Activated naive CD8-positive, alpha-beta T cell treated with anti-CD3 and anti-CD28 coated beads, Interleukin-2, amount 10 ng/mL, durations not matched to agents 7 days and 5 days (primary cell): Measurements from ENCODE around the gene FAM222B. TPM values are rescaled to one million over a fixed set of nuclear protein-coding genes. Genes with fewer than 3 reads are reported as not detected.
"Not testable (repeated sequence)": the region's sequence is repeated elsewhere in the genome, so short reads cannot be mapped to it uniquely, and the experiment has no call there.

Source experiments
- ATAC-seq: fragments of 150-1000 bp; cut with Tn5 transposase; one replicate; pipeline ENCODE4 v1.10.0; 2021; ENCODE audit warnings: low read depth, moderate library complexity
- POLR2A ChIA-PET: fragments of 350-600 bp; sonication (Branson Sonifier 250); formaldehyde crosslinking; loops from one replicate; lab custom pipeline; 2021; ENCODE audit warnings: antibody characterized with exemption; lab: Charles Lee
- DNase-seq: peaks from one replicate; pipeline ENCODE4 v3.0.0; 2021
- H3K27ac Mint-ChIP-seq: one replicate; pipeline ENCODE4 v1.8.0; 2022; ENCODE audit warnings: mild to moderate bottlenecking, mixed read lengths
- H3K27me3 Mint-ChIP-seq: one replicate; pipeline ENCODE4 v1.8.0; 2022; ENCODE audit warnings: mild to moderate bottlenecking, moderate library complexity, mixed read lengths
- H3K36me3 Mint-ChIP-seq: one replicate; pipeline ENCODE4 v1.8.0; 2021; ENCODE audit warnings: mild to moderate bottlenecking, mixed read lengths
- H3K4me1 Mint-ChIP-seq: one replicate; pipeline ENCODE4 v1.8.0; 2021; ENCODE audit warnings: mixed read lengths
- H3K4me3 Mint-ChIP-seq: one replicate; pipeline ENCODE4 v1.8.0; 2022; ENCODE audit warnings: mild to moderate bottlenecking, moderate library complexity, mixed read lengths
- H3K9me3 Mint-ChIP-seq: one replicate; pipeline ENCODE4 v1.8.0; 2021; ENCODE audit warnings: mixed read lengths
- total RNA-seq, 2 experiments: library from RNA; stranded (reverse); gene quantifications; one replicate each; pipeline ENCODE4 v1.2.3, GENCODE V29; 2021

Gene FAM222B
- total RNA-seq, 2 experiments from 2014 or later: 17.0 to 21.2 TPM

DNA sequence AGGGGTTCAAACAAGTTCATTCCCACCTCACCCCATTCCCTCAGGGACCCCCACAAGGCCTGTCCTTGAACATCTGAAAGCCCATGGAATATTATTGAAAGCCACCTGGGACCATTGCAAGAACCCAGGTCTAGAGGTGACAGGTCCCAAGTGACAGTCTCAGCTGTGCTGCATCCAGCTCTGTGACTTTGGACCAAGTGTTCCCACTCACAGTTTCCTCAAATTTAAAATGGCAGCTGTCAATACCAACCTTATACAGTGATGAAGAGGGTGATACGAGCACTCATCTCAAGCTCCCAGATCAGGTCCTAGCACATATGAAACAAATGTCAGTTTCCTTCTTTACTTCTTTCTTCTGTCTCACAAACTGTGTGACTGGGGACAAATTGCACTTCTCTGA lies 21.4 kb upstream of the FAM222B start:
- DNase-seq: no peak
- H3K4me1 Mint-ChIP-seq: peaks cover 3% of the 10 kb centered on the region
- POLR2A ChIA-PET: no interaction called here
- H3K27ac Mint-ChIP-seq: no peak overlapping the region
- H3K9me3 Mint-ChIP-seq: no peaks in the 10 kb centered on the region
- H3K36me3 Mint-ChIP-seq: peaks cover 4% of the 10 kb centered on the region
- ATAC-seq: no peak
- H3K27me3 Mint-ChIP-seq: no peaks in the 10 kb centered on the region
- no peak overlapping the region for H3K4me3 Mint-ChIP-seq

DNA sequence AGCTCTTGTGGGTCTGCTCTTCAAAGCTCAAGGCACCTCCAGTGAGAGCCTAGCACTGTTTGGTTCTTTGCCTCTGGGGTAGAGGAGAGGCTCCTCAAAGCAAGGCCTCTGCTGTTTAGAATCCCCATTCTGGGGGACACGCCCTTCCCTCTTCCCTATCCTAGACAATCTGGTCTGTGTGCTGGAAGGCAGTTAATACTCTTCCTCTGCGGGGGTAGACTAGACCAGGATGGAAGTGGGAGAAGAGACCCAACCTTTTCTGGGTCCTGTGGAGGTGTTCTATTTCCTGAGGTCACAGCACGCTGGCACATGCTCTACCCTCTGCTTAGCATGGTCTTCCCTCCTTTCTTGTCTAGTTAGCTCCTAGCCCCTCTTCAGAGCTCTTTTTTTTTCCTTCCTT lies 20.0 kb upstream of the FAM222B start:
- POLR2A ChIA-PET: no interaction called here
- Mint-ChIP-seq H3K27me3 (no peaks in the 10 kb centered on the region), H3K4me3 (no peak overlapping the region), H3K4me1 (peaks cover 5% of the 10 kb centered on the region), H3K9me3 (no peaks in the 10 kb centered on the region), H3K36me3 (peaks cover 8% of the 10 kb centered on the region), H3K27ac (no peak overlapping the region)
- DNase-seq (no peak), ATAC-seq (no peak)

DNA sequence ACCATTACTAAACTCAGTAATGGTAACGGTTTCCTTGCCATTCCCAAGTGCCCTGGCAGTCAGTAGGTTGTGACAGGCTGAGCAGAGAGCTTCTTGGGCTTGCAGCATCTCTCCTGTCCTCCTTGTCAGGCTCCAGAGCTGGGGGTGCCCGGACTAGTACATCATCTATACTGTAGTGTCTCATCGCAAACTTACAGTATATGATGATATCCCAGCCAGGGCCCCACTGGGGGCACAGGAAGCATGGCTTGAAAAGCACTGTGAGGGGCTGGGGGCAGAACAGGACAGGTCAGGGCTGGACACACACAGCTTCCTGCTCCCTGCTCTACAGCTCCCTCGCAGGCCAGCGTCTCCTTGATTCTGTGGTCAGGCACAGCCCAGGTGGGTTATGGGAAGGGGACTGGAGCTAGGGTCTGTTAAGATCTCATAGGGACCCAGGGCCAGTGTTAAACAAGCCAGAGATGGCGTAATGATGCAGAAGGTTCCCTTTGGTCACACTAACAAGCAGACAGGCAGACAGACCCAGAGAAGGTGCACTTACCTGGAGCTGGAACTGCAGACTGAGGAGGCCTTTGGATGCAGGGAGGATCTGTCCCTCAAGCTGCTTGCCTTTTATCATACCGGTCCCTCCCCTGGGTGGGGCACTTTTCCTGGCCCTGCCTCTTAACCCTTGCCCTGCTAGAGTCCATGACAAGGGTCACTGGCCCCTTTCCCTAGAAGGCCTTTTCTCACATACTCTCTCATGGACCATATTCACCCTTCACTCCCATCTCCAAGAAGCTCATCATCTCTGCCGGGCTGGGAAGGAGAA lies 19.0 kb upstream of the FAM222B start:
- Mint-ChIP-seq H3K27ac (no peak overlapping the region), H3K27me3 (no peaks in the 10 kb centered on the region), H3K9me3 (no peaks in the 10 kb centered on the region), H3K36me3 (peaks cover 8% of the 10 kb centered on the region), H3K4me1 (peaks cover 5% of the 10 kb centered on the region), H3K4me3 (no peak overlapping the region)
- DNase-seq (no peak), ATAC-seq (no peak)
- POLR2A ChIA-PET: interaction anchor here (1.5 kb wide), 1 partner anchor 10 kb away, joined by 4 read pairs; no protein-coding TSS in a partner anchor

DNA sequence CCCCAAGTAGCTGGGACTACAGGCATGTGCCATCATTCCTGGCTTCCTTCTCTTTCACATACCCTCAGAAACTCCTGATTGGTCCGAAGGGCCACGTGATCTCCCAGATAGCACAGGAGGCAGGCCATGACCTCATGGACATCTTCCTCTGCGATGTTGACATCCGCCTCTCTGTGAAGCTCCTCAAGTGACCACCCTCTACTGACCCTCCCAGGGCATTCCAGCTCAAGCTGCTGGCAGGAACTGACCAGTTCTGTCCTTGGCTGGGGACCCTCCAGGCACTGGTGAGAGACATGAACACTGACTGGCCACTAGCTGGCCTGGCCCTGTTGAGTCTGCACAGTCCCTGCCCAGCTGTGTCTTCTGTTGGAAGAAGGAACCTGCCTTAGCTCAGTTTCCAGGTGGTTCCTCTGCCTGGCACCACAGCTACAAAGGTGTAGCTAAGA lies 17.8 kb upstream of the FAM222B start:
- Mint-ChIP-seq H3K4me3 (no peak overlapping the region), H3K4me1 (peaks cover 8% of the 10 kb centered on the region), H3K27me3 (no peaks in the 10 kb centered on the region), H3K9me3 (no peaks in the 10 kb centered on the region), H3K36me3 (peaks cover 11% of the 10 kb centered on the region), H3K27ac (no peak overlapping the region)
- ATAC-seq (no peak), DNase-seq (no peak)
- POLR2A ChIA-PET: interaction anchor here (1.5 kb wide), 1 partner anchor 11 kb away, joined by 4 read pairs; no protein-coding TSS in a partner anchor

DNA sequence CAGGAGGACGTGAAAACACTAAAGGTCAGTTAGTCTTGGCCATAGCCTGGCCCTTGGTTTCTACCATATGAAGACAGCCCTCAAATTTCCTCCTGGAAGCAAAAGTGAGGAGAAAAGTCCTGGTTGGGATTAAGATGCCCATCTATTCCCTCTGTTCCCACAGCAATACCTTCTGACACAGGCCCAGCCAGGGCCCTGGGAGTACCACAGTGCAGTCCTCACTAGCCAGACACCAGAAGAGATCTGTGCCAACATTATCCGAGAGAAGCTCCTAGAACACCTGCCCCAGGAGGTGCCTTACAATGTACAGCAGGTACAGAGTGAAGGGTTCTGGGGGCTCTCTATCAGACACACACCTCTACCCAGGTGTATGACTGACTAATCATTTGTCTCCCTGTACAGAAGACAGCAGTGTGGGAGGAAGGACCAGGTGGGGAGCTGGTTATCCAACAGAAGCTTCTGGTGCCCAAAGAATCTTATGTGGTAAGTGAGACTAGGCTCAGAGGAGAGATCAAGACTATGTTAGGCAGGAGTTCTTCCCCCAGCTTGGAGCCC lies 16.3 kb upstream of the FAM222B start:
- DNase-seq (no peak), ATAC-seq (no peak)
- H3K4me3 Mint-ChIP-seq: no peak overlapping the region
- no peak overlapping the region for H3K27ac Mint-ChIP-seq
- H3K27me3 Mint-ChIP-seq: no peaks in the 10 kb centered on the region
- H3K36me3 Mint-ChIP-seq: peaks cover 11% of the 10 kb centered on the region
- H3K4me1 Mint-ChIP-seq: peaks cover 14% of the 10 kb centered on the region
- no peaks in the 10 kb centered on the region for H3K9me3 Mint-ChIP-seq
- POLR2A ChIA-PET: interaction anchor here (0.6 to 2.0 kb wide), 3 partner anchors 12 to 139 kb away, joined by 3 to 4 read pairs (median 4); partner anchors contain the start of gene RPL23A

- H3K4me1 Mint-ChIP-seq: peaks cover 14% of the 10 kb centered on the region
- peaks cover 11% of the 10 kb centered on the region for H3K36me3 Mint-ChIP-seq
- no peaks in the 10 kb centered on the region for H3K27me3 Mint-ChIP-seq
- no peaks in the 10 kb centered on the region for H3K9me3 Mint-ChIP-seq
- no peak for ATAC-seq
- no peak overlapping the region for H3K4me3 Mint-ChIP-seq
- POLR2A ChIA-PET: interaction anchor here (0.6 to 2.0 kb wide), 3 partner anchors 13 to 138 kb away, joined by 3 to 4 read pairs (median 4); partner anchors contain the start of gene RPL23A
- DNase-seq: no peak
- no peak overlapping the region for H3K27ac Mint-ChIP-seq
These were observed 15.6 kb upstream of the FAM222B start for GRCh38 chr17:28857905-28858800.

DNA sequence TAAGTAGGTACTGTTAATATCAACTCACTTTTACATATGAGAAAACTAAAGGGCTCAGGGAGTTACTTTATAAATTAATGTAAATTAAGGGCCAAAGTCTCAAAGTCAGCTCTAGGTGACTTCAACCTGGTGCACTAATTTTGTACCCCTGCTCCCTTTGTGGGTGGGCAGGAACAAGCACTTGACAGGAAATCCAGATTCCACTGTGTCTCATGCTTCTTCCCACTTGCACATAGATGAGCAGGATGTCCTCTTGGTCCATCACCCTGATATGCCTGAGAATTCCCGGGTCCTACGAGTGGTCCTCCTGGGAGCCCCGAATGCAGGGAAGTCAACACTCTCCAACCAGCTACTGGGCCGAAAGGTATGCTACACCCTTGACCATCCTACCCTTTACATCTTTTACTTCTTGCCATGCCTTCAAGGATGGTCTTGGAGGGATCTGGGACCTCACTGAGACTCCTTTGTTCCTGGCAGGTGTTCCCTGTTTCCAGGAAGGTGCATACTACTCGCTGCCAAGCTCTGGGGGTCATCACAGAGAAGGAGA lies 13.5 kb upstream of the FAM222B start:
- no peaks in the 10 kb centered on the region for H3K27me3 Mint-ChIP-seq
- peak overlapping the region; percentile 6 for H3K27ac Mint-ChIP-seq
- H3K4me1 Mint-ChIP-seq: peaks cover 14% of the 10 kb centered on the region
- H3K9me3 Mint-ChIP-seq: no peaks in the 10 kb centered on the region
- peak overlapping the region; percentile 92 for H3K4me3 Mint-ChIP-seq
- ATAC-seq: no peak
- DNase-seq: no peak
- POLR2A ChIA-PET: interaction anchor here (0.7 to 1.0 kb wide), 6 partner anchors 12 to 129 kb away, joined by 3 to 4 read pairs (median 4); partner anchors contain the start of gene FLOT2
- peaks cover 10% of the 10 kb centered on the region for H3K36me3 Mint-ChIP-seq

GRCh38 chr17:28855336-28855679 lies 12.7 kb upstream of the FAM222B start:
- ATAC-seq (no peak), DNase-seq (no peak)
- Mint-ChIP-seq H3K9me3 (no peaks in the 10 kb centered on the region), H3K27ac (peak overlapping the region; percentile 86), H3K36me3 (peaks cover 8% of the 10 kb centered on the region), H3K27me3 (no peaks in the 10 kb centered on the region), H3K4me3 (peak overlapping the region; percentile 92), H3K4me1 (peaks cover 14% of the 10 kb centered on the region)
- POLR2A ChIA-PET: interaction anchor here (0.7 to 1.0 kb wide), 4 partner anchors 13 to 57 kb away, joined by 3 to 4 read pairs (median 4); no protein-coding TSS in a partner anchor

DNA sequence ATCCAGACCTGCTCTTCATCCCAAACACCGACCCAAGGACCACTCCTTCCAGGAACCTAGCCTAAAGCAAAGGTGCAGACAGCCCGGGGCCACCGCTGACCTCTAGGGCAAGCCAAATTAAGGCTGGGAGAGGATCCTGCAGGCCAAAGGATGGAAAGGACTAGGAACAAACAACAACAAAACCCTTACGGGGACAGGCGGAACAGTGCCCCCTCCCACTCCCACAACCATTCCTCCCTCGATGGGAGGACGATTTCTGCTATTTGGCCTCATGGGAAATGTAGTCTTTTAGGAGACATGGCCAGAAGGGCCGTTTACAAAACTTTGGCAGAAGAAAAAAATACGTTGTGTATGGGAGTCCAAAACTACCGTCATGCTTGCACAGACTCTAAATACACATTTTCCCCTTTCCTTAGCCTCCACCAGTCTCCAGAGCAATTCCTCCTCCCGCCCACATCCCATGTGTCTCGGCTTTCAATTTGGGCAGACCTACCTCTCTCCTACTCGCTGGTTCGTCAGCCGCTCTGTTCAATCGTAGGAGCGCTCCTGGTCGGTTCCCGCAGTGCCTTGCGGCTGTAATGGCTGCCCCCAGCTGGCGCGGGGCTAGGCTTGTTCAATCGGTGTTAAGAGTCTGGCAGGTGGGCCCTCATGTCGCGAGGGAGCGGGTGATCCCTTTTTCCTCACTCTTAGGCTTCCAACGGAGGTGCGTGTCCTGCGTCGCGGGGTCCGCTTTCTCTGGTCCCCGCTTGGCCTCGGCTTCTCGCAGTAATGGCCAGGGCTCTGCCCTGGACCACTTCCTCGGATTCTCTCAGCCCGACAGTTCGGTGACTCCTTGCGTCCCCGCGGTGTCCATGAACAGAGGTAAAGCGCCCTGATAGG lies 12.1 kb upstream of the FAM222B start, which contains the start of gene ERAL1:
Gene ERAL1, plus strand, starts transcription at position 560 of the 879 bp plus-strand sequence. Its CDS starts 19 bp downstream, at position 579.
- Mint-ChIP-seq H3K27me3 (no peaks in the 10 kb centered on the region), H3K27ac (peak within 1 kb of the TSS; percentile 86), H3K9me3 (no peaks in the 10 kb centered on the region), H3K36me3 (peaks cover 7% of the 10 kb centered on the region), H3K4me3 (peak within 1 kb of the TSS; percentile 92), H3K4me1 (peaks cover 14% of the 10 kb centered on the region)
- DNase-seq (peak; percentile 84), ATAC-seq (peak; percentile 100)
- POLR2A ChIA-PET: interaction anchor here (1.0 kb wide), 1 partner anchor 44 kb away, joined by 3 read pairs; no protein-coding TSS in a partner anchor

DNA sequence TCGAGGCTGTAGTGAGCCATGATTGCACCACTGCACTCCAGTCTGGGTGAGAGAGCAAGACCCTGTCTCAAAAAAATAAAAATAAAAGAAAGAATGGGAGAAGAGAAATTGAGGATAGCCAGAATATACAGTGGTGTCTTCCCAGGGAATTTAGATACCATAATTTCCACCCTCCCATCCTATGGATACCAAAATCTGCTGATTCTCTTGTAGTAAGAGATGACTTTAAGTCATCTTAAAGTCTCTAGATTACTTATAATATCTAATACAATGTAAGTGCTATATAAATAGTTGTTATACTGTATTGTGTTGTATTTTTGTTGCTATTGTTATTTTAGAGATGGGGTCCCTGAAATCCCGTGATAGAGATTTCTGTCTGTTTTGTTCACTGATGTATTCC lies 10.7 kb upstream of the FAM222B start:
- Mint-ChIP-seq H3K9me3 (no peaks in the 10 kb centered on the region), H3K36me3 (peaks cover 5% of the 10 kb centered on the region), H3K27me3 (no peaks in the 10 kb centered on the region), H3K4me3 (no peak overlapping the region), H3K4me1 (peaks cover 18% of the 10 kb centered on the region), H3K27ac (no peak overlapping the region)
- DNase-seq (no peak), ATAC-seq (no peak)
- POLR2A ChIA-PET: interaction anchor here (0.7 kb wide), 1 partner anchor 49 kb away, joined by 5 read pairs; no protein-coding TSS in a partner anchor

DNA sequence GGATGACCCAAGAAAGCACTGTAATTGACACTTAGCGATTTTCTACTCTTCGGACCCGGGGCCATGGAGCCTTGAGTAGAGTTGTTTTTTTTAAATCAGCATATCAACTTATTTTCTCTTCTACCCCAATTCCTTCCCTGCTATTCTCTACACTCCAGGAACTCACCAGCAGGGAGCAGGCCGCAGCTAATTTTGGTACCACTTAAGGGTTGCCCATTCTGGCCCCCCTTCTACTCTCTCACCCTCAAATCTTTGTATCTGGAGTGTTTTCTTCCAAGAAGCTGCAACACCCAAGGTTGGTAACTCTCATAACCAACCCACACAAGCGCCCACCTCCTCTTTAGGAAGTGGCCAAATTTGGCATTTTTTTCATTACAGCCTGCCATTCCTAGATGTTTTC lies 6.7 kb upstream of the FAM222B start:
- DNase-seq: no peak
- Mint-ChIP-seq H3K27ac (no peak overlapping the region), H3K27me3 (no peaks in the 10 kb centered on the region), H3K9me3 (no peaks in the 10 kb centered on the region), H3K4me1 (peaks cover 7% of the 10 kb centered on the region), H3K36me3 (no peaks in the 10 kb centered on the region), H3K4me3 (no peak overlapping the region)
- POLR2A ChIA-PET: interaction anchor here (1.8 to 2.1 kb wide), 2 partner anchors 53 to 103 kb away, joined by 4 to 10 read pairs; partner anchors contain the start of genes DHRS13 and PHF12
- ATAC-seq: peak; percentile 65

DNA sequence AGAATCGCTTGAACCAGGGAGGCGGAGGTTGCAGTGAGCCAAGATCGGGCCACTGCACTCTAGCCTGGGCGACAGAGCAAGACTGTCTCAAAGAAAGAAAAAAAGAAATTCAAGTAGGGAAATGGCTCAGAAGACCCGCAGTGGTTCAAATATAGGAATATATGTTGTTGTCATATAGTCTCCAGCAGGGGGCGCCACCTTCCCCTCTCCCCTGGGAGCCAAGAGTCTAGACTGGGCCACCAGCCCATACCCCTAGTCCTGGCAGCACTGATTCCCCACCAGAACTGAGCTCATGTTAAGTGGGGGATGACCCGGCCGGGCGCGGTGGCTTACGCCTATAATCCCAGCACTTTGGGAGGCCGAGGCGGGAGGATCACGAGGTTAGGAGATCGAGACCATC lies 6.1 kb upstream of the FAM222B start:
- H3K9me3 Mint-ChIP-seq, H3K27me3 Mint-ChIP-seq, H3K36me3 Mint-ChIP-seq, H3K4me3 Mint-ChIP-seq, H3K27ac Mint-ChIP-seq, H3K4me1 Mint-ChIP-seq: not testable (repeated sequence)
- POLR2A ChIA-PET: interaction anchor here (1.8 to 2.1 kb wide), 2 partner anchors 54 to 103 kb away, joined by 4 to 10 read pairs; partner anchors contain the start of genes DHRS13 and PHF12
- ATAC-seq (peak; percentile 78), DNase-seq (peak; percentile 73)
